Measurements from ENCODE around the gene TAS2R42.

Gene TAS2R42, protein sequence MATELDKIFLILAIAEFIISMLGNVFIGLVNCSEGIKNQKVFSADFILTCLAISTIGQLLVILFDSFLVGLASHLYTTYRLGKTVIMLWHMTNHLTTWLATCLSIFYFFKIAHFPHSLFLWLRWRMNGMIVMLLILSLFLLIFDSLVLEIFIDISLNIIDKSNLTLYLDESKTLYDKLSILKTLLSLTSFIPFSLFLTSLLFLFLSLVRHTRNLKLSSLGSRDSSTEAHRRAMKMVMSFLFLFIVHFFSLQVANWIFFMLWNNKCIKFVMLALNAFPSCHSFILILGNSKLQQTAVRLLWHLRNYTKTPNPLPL

DNA sequence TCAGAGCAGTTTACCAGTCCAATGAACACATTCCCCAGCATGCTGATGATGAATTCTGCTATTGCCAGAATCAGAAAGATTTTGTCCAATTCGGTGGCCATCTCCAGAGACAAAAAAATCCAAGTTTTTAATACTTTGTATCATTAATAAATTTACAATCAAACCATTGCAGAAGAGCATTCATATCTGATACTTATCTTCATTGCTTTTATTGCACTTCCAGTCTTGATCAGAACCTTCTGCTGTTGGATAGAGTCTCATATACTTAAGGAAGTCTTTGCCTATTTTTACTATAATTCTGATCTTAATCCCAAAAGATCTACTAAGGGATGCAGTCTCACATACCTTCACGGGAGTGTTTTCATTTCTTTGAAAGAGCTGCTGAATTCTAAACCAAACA, at the start of gene TAS2R42:
TAS2R42 (minus strand) TSS at position 101 of the 400 bp plus-strand sequence; CDS start at position 101, 0 bp downstream.
- H3K4me1 Mint-ChIP-seq = no peaks in the 10 kb centered on the region
- H3K27ac Mint-ChIP-seq = no peak within 1 kb of the TSS
- no peak within 1 kb of the TSS for H3K4me3 Mint-ChIP-seq
- no peaks in the 10 kb centered on the region for H3K9me3 Mint-ChIP-seq
- DNase-seq (ENCODE audit: low spot score in 2 of 2) (no peak), ATAC-seq (no peak)
- H3K36me3 Mint-ChIP-seq = no peaks in the 10 kb centered on the region

DNA sequence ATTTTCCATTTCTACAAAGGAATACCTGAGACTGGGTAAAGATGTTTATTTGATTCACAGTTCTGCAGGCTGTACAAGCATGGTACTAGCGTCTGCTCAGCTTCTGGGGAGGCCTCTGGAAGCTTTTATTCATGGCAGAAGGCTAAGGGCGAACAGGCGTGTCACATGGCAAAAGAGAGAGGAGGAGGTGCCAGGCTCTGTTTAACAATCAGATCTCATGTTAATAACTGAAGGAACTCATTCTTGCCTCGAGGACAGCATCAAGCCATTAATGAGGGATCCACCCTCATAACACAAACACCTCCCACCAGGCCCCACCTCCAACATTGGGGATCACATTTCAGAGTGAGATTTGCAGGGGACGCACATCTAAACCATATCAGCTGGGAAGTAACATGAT, 46.8 kb upstream of the TAS2R42 start:
- Mint-ChIP-seq H3K4me3 (no peak overlapping the region), H3K9me3 (peaks cover 9% of the 10 kb centered on the region), H3K4me1 (no peaks in the 10 kb centered on the region), H3K36me3 (no peaks in the 10 kb centered on the region), H3K27ac (no peak overlapping the region)
- DNase-seq (ENCODE audit: low spot score in 2 of 2) (no peak), ATAC-seq (no peak)

DNA sequence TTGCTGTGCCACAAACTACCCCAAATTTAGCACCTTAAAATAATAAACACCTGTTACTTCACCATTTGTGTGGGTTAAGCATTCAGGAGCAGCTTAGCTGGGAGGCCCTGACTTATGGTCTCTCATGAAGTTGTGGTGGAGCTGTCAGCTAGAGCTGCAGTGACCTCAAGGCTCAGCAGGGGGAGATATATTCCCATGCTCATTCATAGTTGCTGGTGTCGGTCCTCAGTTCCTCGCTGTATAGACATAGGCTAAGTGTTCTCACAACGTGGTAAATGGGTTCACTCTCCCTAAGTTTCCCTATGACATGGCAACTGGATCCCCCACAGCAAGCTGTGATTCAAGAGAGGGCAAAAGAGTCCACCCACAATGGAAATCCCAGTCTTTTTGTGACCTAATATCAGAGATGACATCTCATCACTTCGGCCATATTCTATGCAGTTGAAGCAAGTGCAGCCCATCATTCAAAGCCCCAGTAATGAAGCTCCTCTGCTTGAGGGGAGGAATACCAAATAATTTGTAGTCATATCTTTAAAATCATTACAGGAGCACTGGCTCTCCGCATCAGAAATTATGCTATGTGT, 41.7 kb upstream of the TAS2R42 start:
- Mint-ChIP-seq H3K4me3 (no peak overlapping the region), H3K27ac (no peak overlapping the region), H3K4me1 (no peaks in the 10 kb centered on the region), H3K36me3 (no peaks in the 10 kb centered on the region), H3K9me3 (peaks cover 3% of the 10 kb centered on the region)
- DNase-seq (ENCODE audit: low spot score in 2 of 2) (peak in 1 of 2 donors; percentile 68), ATAC-seq (peak; percentile 51)

DNA sequence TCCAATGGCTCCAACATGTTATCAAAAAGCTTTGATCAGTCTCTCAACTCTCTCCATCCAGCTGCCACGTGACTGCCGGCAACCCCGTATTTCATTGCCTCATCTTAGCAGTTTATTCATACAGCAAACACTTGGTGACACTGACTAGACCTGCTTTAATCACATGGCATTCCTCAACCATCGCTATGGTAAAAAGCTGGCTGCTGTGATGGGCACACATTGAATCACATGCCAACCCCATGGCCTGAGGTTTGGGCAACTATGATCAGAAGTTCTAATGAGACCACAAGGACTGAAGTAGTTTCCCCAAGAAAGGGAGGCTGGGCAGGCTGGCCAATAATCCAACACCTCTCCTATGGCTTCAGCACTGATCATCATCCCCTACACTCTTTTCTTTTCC, 40.6 kb upstream of the TAS2R42 start:
- H3K9me3 Mint-ChIP-seq = peaks cover 3% of the 10 kb centered on the region
- no peaks in the 10 kb centered on the region for H3K4me1 Mint-ChIP-seq
- no peak overlapping the region for H3K4me3 Mint-ChIP-seq
- DNase-seq (ENCODE audit: low spot score in 2 of 2) (no peak), ATAC-seq (no peak)
- H3K27ac Mint-ChIP-seq = no peak overlapping the region
- no peaks in the 10 kb centered on the region for H3K36me3 Mint-ChIP-seq

DNA sequence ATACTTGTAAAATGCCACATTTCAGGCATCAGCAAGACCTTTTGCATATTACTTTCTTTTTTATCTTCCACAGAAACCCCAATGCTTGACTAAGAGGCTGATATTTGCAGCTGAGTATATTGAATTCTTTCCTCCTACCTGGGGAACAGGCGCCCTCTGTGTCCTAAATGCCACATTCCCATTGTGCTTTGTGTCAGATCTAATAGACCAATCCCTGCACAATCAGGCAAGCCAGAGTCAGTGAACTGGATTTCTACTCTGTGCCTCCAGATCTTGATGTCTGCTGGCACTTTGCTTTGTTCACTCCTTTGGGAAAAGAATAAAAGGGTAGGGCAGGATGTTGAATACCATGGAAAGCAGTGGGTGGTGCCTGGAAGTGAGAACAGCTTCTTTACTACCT, 22.4 kb upstream of the TAS2R42 start:
- Mint-ChIP-seq H3K27ac (no peak overlapping the region), H3K4me1 (no peaks in the 10 kb centered on the region), H3K4me3 (no peak overlapping the region), H3K36me3 (no peaks in the 10 kb centered on the region), H3K9me3 (no peaks in the 10 kb centered on the region)
- no peak for ATAC-seq
- DNase-seq (ENCODE audit: low spot score in 2 of 2) = no peak

DNA sequence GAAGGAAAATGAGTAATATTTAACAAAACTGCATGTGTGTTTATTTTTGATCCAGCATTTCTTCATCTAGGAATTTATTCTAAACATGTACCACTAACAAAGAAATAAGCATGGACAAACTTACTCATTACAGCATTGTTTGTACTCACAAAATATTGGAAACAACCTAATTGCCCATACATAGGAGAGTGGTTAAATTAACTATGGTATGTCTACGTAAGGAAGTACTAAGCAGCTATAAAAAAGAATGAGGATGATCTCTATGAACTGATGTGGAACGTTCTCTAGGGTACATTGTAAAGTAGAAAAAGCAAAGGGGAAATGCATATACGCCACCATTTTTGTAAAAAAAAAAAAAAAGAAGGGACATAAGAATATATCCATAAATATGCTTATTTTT, 17.4 kb upstream of the TAS2R42 start:
- H3K4me3 Mint-ChIP-seq = no peak overlapping the region
- no peak for ATAC-seq
- DNase-seq (ENCODE audit: low spot score in 2 of 2) = no peak
- no peaks in the 10 kb centered on the region for H3K4me1 Mint-ChIP-seq
- H3K27ac Mint-ChIP-seq = no peak overlapping the region
- no peaks in the 10 kb centered on the region for H3K36me3 Mint-ChIP-seq
- no peaks in the 10 kb centered on the region for H3K9me3 Mint-ChIP-seq

DNA sequence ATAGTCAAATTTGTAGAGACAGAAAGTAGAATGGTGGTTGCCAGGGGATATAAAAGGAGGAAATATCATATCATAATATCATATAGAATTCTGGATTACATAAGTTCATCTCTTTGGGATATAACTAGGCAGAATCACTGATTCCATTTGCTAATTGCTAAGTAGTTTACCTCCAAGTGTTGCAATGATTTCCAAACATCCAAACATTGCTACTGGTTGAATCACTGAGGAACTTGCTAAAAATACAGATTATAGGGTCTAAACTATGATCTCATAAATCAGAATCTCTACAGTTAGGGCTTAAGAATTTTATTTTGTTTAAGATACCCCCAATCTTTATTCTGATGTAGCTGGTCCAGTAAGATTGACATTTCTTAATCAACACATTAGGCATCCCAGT, 16.1 kb upstream of the TAS2R42 start:
- Mint-ChIP-seq H3K4me3 (no peak overlapping the region), H3K27ac (no peak overlapping the region), H3K9me3 (no peaks in the 10 kb centered on the region), H3K4me1 (no peaks in the 10 kb centered on the region), H3K36me3 (no peaks in the 10 kb centered on the region)
- ATAC-seq (no peak), DNase-seq (ENCODE audit: low spot score in 2 of 2) (no peak)

DNA sequence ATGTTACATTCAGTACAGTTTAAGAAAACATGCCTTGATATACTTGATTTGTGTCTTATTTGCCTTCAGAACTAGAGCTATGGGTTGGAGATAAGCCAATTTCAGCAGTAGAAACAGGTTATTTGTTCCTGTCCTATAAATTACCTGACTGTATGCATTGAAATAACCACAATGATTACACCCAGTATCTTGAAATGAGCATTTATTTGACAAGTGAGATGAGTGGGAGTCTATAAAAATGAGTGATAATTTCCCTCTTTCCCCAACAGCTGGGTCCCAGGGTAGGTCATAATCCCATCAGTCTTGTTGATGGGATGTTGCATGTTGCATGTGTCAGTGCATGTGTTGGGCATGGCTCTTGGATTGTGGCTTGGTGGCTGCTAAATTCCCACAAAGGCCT, 3.7 kb downstream of the TAS2R42 start:
- DNase-seq (ENCODE audit: low spot score in 2 of 2) = no peak
- Mint-ChIP-seq H3K9me3 (no peaks in the 10 kb centered on the region), H3K4me1 (no peaks in the 10 kb centered on the region), H3K36me3 (no peaks in the 10 kb centered on the region), H3K27ac (no peak overlapping the region), H3K4me3 (no peak overlapping the region)
- ATAC-seq = peak; percentile 73

DNA sequence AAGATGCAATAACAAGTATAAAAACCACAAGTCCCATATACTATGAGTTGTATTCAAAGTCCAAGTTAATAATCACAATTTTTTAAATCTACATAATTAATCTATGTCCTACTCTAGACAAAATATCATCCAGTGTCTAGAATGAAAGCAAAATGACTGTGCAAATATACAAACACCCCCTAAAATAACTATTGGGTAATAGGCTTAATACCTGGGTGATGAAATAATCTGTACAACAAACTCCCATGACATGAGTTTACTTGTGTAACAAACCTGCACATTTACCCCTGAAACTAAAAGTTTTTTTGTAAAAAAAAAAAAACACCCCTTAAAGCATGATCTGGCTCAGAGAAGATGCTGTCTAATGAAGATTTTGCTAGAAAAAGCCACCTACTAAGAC, 4.2 kb downstream of the TAS2R42 start:
- DNase-seq (ENCODE audit: low spot score in 2 of 2) = no peak
- no peaks in the 10 kb centered on the region for H3K9me3 Mint-ChIP-seq
- no peak overlapping the region for H3K27ac Mint-ChIP-seq
- no peak for ATAC-seq
- no peaks in the 10 kb centered on the region for H3K4me1 Mint-ChIP-seq
- no peaks in the 10 kb centered on the region for H3K36me3 Mint-ChIP-seq
- no peak overlapping the region for H3K4me3 Mint-ChIP-seq

DNA sequence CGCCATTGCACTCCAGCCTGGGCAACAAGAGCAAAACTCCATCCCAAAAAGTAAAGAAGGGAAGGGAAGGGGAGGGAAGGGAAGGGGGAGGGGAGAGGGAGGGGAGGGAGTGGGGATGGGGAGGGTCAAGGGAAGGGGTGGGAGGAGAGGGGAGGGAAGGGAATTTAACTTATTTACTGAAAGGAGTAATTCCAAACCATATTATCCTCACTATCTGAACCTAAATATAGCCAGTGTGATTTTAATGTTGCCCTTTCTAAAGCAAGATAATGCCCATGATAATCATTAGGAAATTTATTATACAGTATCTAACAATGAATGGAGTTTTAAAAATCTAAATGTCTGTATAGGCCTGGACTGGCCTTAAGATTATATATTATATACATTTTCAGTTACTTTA, 8.5 kb downstream of the TAS2R42 start:
- DNase-seq (ENCODE audit: low spot score in 2 of 2) (no peak), ATAC-seq (no peak)
- Mint-ChIP-seq H3K4me1 (peaks cover 13% of the 10 kb centered on the region), H3K27ac (no peak overlapping the region), H3K4me3 (no peak overlapping the region), H3K9me3 (no peaks in the 10 kb centered on the region), H3K36me3 (peaks cover 11% of the 10 kb centered on the region)

DNA sequence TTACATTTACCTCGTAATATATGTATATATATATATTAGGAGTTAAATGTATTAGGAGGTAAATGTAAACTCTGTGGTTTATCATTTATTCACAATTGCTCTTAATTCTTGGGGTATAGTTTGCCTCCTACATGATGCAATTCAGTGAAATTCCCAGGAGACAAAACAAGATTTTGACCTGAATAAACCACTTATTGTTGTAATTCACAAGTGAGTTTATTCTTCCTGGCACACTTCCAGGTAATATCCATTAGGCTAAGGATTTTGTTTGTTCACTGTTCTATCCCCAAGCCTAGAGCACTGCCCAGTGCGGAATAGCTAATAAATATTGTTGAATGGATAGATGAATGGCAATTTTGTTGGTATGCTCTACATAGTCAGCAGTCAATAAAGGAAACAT, 12.7 kb downstream of the TAS2R42 start:
- Mint-ChIP-seq H3K27ac (no peak overlapping the region), H3K36me3 (peaks cover 48% of the 10 kb centered on the region), H3K4me1 (peaks cover 46% of the 10 kb centered on the region), H3K9me3 (no peaks in the 10 kb centered on the region), H3K4me3 (no peak overlapping the region)
- ATAC-seq (no peak), DNase-seq (ENCODE audit: low spot score in 2 of 2) (no peak)

DNA sequence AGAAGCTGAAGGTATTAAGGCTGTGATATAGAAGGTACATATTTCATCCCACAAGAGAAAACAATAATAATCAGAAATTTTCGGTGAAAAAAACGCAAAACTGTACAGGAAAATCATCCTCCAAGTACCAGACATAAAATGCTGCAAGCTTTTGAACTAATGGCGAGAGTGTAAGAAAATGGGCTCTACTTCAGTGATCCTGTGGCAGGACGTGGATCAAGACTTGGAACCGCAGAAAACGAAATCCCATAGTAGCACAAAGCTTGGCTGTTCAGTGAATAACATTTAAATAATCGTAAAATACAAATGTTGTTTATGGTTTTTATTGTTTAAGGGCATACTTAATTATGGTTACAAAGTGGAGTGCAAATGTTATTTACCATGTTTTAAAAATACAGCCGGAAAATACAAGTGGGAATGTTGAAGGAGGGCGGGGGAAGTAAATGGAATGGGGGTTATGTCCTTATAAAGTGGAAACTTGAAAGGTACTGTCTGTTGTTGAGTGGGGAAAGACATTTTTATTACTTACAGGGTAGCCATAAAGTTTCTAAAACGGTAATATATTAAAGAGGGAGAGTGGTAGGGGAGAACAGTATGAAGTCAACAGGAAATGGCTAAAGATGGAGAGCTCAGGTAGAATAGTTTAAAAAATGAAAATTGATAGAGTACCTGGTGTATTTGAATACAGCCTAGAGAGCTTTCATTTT, 14.6 kb downstream of the TAS2R42 start:
- DNase-seq (ENCODE audit: low spot score in 2 of 2) = no peak
- Mint-ChIP-seq H3K4me1 (peaks cover 62% of the 10 kb centered on the region), H3K27ac (peak overlapping the region; percentile 99), H3K36me3 (peaks cover 67% of the 10 kb centered on the region), H3K4me3 (peak overlapping the region; percentile 99), H3K9me3 (no peaks in the 10 kb centered on the region)
- no peak for ATAC-seq

DNA sequence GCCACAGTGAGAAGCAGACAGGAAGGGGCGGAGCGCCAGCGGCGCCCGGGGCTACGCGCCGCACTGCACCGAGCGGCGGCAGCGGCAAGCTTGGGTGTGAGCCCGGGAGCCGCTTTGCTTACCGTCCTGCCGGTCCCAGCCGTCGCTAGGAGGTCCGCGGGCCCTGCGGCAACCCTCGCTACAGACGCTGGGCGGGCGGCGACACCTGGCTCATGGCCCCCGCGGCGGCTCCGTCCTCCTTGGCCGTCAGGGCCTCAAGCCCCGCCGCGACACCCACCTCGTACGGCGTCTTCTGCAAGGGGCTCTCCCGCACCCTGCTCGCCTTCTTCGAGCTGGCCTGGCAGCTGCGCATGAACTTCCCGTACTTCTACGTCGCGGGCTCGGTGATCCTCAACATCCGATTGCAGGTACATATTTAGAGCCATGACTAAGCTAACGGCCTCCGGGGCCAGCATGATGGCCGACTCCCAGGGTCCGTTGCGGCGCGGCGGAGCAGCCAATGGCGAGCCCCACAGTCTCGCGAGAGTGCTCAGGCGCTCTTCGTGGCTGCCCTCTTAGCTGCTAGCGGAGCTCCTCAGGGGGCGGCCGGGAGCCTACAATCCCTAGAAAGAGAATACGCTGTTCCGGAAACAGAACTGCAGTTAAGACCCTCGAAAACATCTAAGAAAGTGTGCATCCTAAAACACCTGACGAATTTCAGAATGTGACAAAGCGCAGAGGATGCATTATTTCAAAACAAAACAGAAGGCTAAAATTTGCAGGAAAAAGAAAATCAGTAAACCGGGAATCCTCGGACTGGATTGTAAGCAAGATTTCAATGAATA, 15.4 kb downstream of the TAS2R42 start, which contains the start of gene SMIM10L1:
SMIM10L1 (plus strand) TSS at position 50 of the 824 bp plus-strand sequence; CDS start at position 213, 163 bp downstream.
- H3K4me3 Mint-ChIP-seq = peak within 1 kb of the TSS; percentile 99
- H3K36me3 Mint-ChIP-seq = peaks cover 73% of the 10 kb centered on the region
- peak within 1 kb of the TSS; percentile 99 for H3K27ac Mint-ChIP-seq

DNA sequence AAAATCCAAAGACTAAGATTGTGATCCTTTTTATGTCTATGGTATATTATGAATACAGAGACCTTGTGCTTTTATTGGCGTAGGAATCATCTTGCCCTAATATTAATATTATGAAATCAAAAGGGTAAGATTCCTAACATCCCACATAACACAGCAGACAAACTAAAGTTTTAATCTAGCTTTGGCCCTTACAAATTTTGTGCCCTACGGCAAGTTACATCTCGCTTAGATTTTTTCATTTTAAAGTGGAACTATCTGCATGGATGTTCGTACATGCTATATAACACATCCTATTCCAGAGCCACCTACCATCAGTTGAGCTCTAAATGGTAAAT, 16.0 kb downstream of the TAS2R42 start:
- H3K4me3 Mint-ChIP-seq = peak overlapping the region; percentile 99
- ATAC-seq = no peak
- peak overlapping the region; percentile 99 for H3K27ac Mint-ChIP-seq
- no peak for DNase-seq (ENCODE audit: low spot score in 2 of 2)
- peaks cover 74% of the 10 kb centered on the region for H3K4me1 Mint-ChIP-seq
- H3K9me3 Mint-ChIP-seq = no peaks in the 10 kb centered on the region
- H3K36me3 Mint-ChIP-seq = peaks cover 74% of the 10 kb centered on the region

More for the DNA sequence above, 15.4 kb downstream of the TAS2R42 start, which contains the start of gene SMIM10L1:
- DNase-seq (ENCODE audit: low spot score in 2 of 2) (peak; percentile 78 to 88), ATAC-seq (peak; percentile 99)
- H3K9me3 Mint-ChIP-seq = no peaks in the 10 kb centered on the region
- H3K4me1 Mint-ChIP-seq = peaks cover 69% of the 10 kb centered on the region

DNA sequence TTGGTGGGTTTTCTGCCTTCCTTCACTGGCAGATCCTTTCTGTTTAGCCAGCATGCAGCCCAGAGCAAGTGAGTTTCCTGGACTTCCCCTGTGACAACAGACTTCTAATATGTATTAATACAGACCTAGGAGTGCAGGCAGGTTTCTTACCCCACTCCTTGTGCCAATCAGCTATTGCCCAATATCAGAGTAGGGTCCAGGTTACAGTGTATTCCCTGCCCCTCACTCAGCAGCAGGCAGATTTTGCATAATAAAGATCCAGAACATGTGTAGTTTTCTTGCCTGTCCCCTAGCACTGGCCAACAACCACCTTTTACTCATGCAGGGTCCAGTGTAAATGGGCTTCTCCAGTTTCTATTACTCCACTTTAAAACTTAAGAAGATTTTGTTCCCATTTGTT, 20.4 kb downstream of the TAS2R42 start:
- DNase-seq (ENCODE audit: low spot score in 2 of 2) (no peak), ATAC-seq (no peak)
- H3K9me3 Mint-ChIP-seq = no peaks in the 10 kb centered on the region
- H3K27ac Mint-ChIP-seq = peak overlapping the region; percentile 26
- H3K36me3 Mint-ChIP-seq = peaks cover 83% of the 10 kb centered on the region
- H3K4me3 Mint-ChIP-seq = no peak overlapping the region
- H3K4me1 Mint-ChIP-seq = peaks cover 64% of the 10 kb centered on the region

Data from stimulated activated effector memory CD8-positive, alpha-beta T cell treated with anti-CD3 and anti-CD28 coated beads, Interleukin-12 subunit alpha, Interleukin-12 subunit beta, amount 100 ng/mL, for 72 hours (primary cell).